Spleen (tissue), 7 donors: ENCODE results near the gene CHP2.

Source experiments
- POLR2A ChIP-seq, 3 donors: fragments of 450-650 bp; IDR thresholded peaks; one replicate each; pipeline ENCODE4 v1.5.1; 2017; ENCODE audit warnings: antibody characterized with exemption in 3 of 3, mild to moderate bottlenecking in 1 of 3
- POLR2AphosphoS5 ChIP-seq, 3 donors: sonication (generic); formaldehyde crosslinking; IDR thresholded peaks; one replicate each; pipeline ENCODE4 v1.5.1; 2017; ENCODE audit warnings: antibody characterized with exemption in 3 of 3
- TF ChIP-seq, protein P1 (sequence below), 11 experiments: fragments of 200-600 bp in 7 of 11; fragments of 450-650 bp in 4 of 11; sonication (generic) in 4 of 11; IDR thresholded peaks in 8 of 11; conservative IDR thresholded peaks in 3 of 11; 1 replicate in 7 of 11; 2 replicates in 4 of 11; pipeline versions ENCODE4 v1.4.0 to v1.8.0; 2016 to 2021; ENCODE audit warnings: antibody characterized with exemption in 11 of 11, inconsistent platforms in 4 of 11, mild to moderate bottlenecking in 1 of 11
- donor health status: DM: no; HTN: no; CAD: no; lungs with moderate emphysema.
- donor health status: DM: no; HTN: no; CAD: no.
- donor health status: DM: no; HTN: no; CAD: no.

DNA sequence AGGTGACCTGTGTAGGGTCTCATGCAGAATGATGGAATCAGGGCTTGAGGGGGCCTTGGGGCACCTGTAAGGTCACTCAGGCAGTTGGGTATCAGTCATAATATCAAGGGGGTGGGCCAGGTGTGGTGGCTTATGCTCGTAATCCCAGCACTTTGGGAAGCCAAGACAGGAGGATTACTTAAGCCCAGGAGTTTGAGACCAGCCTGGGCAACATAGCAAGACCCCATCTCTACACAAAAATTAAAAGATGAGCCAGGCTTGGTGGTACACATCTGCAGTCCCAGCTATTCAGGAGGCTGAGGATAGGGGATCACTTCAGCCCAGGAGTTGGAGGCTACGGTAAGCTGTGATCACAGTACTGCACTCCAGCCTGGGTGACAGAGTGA lies 49.3 kb upstream of the CHP2 start:
- TF ChIP-seq, protein P1, sequence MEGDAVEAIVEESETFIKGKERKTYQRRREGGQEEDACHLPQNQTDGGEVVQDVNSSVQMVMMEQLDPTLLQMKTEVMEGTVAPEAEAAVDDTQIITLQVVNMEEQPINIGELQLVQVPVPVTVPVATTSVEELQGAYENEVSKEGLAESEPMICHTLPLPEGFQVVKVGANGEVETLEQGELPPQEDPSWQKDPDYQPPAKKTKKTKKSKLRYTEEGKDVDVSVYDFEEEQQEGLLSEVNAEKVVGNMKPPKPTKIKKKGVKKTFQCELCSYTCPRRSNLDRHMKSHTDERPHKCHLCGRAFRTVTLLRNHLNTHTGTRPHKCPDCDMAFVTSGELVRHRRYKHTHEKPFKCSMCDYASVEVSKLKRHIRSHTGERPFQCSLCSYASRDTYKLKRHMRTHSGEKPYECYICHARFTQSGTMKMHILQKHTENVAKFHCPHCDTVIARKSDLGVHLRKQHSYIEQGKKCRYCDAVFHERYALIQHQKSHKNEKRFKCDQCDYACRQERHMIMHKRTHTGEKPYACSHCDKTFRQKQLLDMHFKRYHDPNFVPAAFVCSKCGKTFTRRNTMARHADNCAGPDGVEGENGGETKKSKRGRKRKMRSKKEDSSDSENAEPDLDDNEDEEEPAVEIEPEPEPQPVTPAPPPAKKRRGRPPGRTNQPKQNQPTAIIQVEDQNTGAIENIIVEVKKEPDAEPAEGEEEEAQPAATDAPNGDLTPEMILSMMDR (IDR thresholded peaks at IDR 0.05 in 8 of 11, conservative IDR thresholded peaks at IDR 0.05 in 3 of 11), result no peak
- no peak for TF ChIP-seq POLR2A (IDR thresholded peaks at IDR 0.05)
- TF ChIP-seq POLR2AphosphoS5 (IDR thresholded peaks at IDR 0.05), result no peak
